Posterior cingulate gyrus (tissue), 11 donors: ENCODE data around the gene OTX1.

ENCODE experiments used
- DNase-seq, 10 donors: peaks; one replicate each; pipeline versions ENCODE4 v3.0.0 to v3.0.0-alpha.2; 2020 to 2021; ENCODE audit warnings: mixed read lengths in 3 of 10
- intact Hi-C: fragments of 100-400 bp; cut with DNase I; formaldehyde crosslinking; loops from one replicate; pipeline ENCODE4 v1.15.1; 2023

The OTX1 gene

GRCh38 chr2:63099032-63099431 is 48.4 kb downstream of the OTX1 start:
- DNase-seq, result no peak
- intact Hi-C loops, result no loop called here

- DNase-seq, result no peak
- intact Hi-C loops, result no loop called here
These were observed 51.3 kb downstream of the OTX1 start for GRCh38 chr2:63101954-63102353.

GRCh38 chr2:63104482-63104881 is 53.9 kb downstream of the OTX1 start:
- no peak for DNase-seq
- intact Hi-C loops, result no loop called here
